ENCODE results near the gene CTCF. TPM values are rescaled to one million over a fixed set of nuclear protein-coding genes. Genes with fewer than 3 reads are reported as not detected.

Gene CTCF
- total RNA-seq, 2 donors from 2014 or later = 37.0 to 42.2 TPM

GRCh38 chr16:67657017-67657608 lies 94.8 kb downstream of the CTCF start:
- intact Hi-C loops (cut with DNase I, micrococcal nuclease) = loop anchor here in 1 of 2 donors (10.0 kb wide), 1 partner anchor 92 kb away; the partner anchor contains the start of gene CTCF
- no peak for ATAC-seq
- DNase-seq = no peak

DNA sequence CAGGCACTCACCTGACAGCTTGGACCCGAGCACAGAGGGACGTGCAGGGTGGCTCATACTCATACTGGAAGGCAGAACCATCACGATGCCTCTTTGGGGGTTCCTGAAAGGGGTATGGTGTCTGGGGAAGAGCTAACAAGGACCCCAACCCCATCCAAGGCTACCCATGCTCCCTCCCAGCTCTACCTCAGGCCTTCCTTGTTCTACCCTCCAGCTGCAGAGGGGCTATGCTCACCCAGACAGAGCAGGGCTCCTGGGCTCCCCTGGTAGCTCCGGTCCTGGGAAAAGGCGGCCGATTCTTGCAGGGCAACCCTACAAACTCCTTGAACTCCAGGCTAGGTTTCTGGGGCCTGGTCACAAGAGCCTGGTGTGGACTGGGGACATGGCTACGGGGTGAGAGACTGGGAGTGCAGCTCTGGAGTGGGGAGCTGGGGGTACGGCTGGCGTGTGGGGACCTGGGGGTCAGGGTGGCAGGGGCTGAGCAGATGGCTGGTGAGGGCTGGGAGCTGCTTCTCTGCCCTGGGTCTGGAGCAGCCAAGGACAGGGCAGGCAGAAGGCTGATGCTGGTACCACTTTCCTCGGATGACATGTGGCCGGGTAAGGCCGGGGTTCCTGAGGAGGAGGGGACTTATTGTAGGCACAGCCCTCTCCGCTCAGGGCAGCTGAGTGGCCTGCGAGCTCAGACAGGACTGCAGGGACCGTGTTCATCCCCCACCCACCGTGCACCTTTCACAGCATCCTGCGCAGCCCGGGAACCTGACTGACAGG lies 95.6 kb downstream of the CTCF start:
- DNase-seq (no peak), ATAC-seq (no peak)

DNA sequence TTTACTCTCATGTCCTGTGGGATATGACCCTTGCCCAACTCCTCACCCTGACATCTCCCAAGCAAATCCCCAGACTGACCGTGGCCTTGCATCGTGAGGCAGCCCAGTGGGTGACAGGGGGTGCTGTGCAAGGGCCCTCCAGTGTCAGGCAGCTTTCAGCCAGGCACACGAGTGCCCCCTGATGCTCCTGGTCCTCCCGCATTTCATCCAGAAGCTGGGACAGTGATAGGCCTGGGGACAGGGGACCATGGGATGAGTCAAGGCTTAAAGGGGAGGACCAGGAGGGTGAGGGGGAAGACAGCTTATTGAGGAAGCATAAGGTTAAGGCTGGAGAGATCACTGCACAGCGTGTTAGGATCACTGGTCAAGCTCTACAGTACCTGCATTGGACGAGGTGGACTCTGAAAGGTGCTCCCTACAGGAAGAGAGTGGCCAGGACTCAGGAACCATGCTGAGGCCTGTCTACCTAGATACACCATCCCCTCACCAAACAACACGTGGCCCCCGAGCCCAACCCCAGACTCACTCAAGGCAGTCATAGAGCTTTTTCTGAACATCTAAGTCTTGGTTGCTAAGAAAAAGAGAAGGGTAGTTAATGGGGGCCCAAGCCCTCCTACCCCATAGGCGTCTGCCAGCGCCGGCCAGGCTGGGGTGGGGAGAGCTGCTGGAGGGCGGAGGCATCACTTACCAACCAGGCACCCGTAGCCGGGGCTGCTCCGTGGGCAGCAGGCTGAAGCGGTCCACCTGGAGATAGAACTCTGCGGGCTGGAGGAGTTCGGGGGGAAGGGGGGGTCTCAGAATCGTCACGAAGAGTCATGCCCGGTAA lies 96.7 kb downstream of the CTCF start:
- no peak for ATAC-seq
- intact Hi-C loops (cut with DNase I, micrococcal nuclease) = loop anchor here in 1 of 2 donors (10.0 kb wide), 1 partner anchor 94 kb away; the partner anchor contains the start of gene CTCF
- no peak for DNase-seq

More for the DNA sequence above, 95.6 kb downstream of the CTCF start:
- intact Hi-C loops (cut with DNase I, micrococcal nuclease) = loop anchor here in 1 of 2 donors (10.0 kb wide), 1 partner anchor 93 kb away; the partner anchor contains the start of gene CTCF

GRCh38 chr16:67659675-67660563 lies 97.6 kb downstream of the CTCF start, which contains the start of gene ACD:
Gene ACD (minus strand): TSS chr16:67660260. CDS start chr16:67660220, 40 bp downstream.
- ATAC-seq = peak; percentile 88
- intact Hi-C loops (cut with DNase I, micrococcal nuclease) = loop anchor here in 1 of 2 donors (10.0 kb wide), 1 partner anchor 95 kb away; the partner anchor contains the start of gene CTCF

DNA sequence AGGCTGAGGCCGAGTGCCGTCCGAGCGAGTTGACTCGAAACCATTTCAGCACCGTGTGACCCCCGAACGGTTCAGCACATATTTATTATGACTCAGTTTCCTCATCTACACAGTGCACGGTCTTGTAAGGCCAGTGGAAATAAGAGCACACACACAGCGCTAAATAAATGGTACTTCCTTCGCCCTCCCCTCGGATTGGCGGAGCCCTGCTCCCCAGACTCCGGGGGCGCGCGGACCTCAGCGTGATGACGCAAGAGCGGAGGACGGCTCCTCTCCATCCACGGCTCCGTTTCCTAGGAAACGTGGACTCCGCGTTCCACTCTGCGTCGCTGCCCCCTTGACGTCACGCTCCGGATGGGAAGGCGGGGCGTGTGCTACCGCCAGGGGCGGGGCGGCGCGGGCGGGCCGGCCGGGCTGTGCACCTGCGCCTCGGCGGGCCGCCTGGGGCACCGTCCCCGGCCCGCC lies 98.3 kb downstream of the CTCF start, which contains the start of gene PARD6A:
Gene PARD6A (plus strand): TSS at position 397 of the 465 bp plus-strand sequence. CDS start 79 bp downstream, outside the sequence.
- intact Hi-C loops (cut with DNase I, micrococcal nuclease) = no loop called here
- ATAC-seq (peak; percentile 86), DNase-seq (peak; percentile 93 to 97)

More at GRCh38 chr16:67659675-67660563, 97.6 kb downstream of the CTCF start, which contains the start of gene ACD:
- DNase-seq = peak; percentile 88 to 90

DNA sequence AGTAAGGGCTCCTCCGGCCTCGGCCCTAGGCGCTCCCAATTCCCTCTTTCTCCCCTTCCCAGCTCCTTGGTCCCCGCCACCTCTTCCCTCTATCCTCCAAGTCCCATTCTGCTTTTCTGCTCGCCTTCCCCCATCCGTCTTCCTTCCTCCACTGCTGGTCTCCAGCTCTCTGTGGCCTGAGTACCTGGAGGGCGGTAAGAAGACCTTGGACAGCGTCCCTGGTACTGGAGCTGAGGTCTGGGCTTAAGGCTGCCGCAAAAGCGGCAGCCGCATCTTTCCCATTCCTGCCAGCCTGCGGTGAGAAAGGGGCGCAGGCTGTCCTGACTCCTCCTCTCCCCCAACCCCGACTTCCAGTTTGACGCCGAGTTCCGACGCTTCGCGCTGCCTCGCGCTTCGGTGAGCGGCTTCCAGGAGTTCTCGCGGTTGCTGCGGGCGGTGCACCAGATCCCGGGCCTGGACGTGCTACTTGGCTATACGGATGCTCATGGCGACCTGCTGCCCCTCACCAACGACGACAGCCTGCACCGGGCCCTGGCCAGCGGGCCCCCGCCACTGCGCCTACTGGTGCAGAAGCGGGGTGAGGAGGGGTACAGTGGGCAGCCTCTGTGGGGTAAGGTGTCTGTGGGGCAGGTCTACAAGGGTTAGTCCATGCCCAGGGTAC lies 98.9 kb downstream of the CTCF start:
- no peak for DNase-seq
- ATAC-seq = peak; percentile 4
- intact Hi-C loops (cut with DNase I, micrococcal nuclease) = no loop called here

DNA sequence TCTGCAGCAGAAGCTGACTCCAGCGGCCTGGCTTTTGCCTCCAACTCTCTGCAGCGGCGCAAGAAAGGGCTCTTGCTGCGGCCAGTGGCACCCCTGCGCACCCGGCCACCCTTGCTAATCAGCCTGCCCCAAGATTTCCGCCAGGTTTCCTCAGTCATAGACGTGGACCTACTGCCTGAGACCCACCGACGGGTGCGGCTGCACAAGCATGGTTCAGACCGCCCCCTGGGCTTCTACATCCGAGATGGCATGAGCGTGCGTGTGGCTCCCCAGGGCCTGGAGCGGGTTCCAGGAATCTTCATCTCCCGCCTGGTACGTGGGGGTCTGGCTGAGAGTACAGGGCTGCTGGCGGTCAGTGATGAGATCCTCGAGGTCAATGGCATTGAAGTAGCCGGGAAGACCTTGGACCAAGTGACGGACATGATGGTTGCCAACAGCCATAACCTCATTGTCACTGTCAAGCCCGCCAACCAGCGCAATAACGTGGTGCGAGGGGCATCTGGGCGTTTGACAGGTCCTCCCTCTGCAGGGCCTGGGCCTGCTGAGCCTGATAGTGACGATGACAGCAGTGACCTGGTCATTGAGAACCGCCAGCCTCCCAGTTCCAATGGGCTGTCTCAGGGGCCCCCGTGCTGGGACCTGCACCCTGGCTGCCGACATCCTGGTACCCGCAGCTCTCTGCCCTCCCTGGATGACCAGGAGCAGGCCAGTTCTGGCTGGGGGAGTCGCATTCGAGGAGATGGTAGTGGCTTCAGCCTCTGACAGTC lies 99.7 kb downstream of the CTCF start:
- no peak for ATAC-seq
- peak in 1 of 2 donors; percentile 27 for DNase-seq
- intact Hi-C loops (cut with DNase I, micrococcal nuclease) = no loop called here

- ATAC-seq (no peak), DNase-seq (no peak)
- intact Hi-C loops (cut with DNase I, micrococcal nuclease) = no loop called here
Measured at GRCh38 chr16:67662653-67663010, 100.3 kb downstream of the CTCF start.

DNA sequence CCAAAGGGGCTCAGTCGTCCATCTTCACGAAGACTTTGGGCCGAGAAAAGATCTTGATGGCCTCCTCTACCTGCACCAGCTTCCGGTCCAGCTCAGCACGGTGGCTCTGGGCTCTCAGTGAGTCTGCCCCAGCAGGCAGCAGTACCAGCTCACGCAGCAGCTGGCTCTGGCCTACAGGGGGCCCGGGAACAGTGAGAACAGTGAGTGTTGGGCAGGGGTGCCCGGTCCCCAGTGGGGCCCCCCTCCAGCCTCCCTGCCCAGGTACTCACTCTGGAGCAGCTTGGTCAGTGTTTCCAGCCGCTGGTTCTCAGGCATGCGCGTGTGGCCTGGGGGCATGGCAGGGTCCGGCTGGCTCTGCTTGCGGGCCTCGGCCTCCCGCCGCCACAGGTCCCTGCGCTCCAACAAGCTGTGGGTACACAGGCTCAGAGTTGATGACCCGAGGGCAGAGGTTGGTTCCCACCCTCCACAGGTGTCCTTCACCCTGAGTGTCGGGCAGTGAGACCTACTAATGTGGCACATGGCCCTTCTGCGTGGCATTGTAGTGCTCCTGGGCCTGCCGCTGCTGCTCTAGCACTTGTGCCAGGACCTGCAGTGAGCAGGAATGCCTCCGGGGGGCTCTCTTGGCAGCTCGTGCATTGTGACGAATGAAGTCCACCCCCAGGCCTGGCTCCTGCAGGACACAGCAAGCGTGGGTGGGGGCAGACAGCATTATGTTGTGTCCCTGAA lies 101.0 kb downstream of the CTCF start:
- DNase-seq = peak in 1 of 2 donors; percentile 28
- no peak for ATAC-seq
- intact Hi-C loops (cut with DNase I, micrococcal nuclease) = no loop called here

DNA sequence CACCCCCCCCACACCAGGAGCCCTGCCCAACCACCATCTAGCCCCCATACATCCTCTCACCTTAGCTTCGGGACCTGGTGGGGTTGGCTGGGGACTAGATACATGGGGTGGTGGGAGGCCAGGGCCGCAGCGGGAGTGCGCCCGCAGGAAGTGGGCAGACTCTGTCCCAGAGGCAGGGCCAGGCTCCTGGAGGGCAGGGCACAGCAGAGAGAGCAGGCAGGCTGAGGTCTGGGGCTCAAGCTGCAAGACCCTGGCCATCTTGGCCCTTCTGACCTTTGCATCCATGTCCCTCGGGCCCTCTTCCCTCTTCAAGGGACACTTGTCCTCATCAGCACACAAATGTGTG lies 101.5 kb downstream of the CTCF start:
- no peak for ATAC-seq
- intact Hi-C loops (cut with DNase I, micrococcal nuclease) = no loop called here

DNA sequence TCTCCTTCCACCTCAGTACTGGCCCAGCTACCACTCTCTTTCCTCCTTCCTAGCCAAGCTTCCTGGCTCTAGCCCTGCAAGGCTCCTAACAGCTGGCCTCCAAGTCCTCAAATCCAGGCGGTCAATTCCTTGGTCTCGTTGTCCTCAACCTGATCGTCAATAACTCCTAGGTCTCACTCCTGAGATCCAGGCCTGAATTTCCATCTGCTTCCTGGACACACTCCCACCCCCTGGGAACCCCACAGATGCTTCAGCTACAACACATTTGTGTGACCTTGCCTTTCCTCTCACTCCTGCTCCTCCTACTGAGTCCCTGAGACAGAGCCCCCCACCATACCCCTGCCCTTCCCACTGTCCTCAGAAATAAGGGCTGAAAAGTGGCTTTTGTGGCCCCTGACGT lies 101.9 kb downstream of the CTCF start:
- intact Hi-C loops (cut with DNase I, micrococcal nuclease) = no loop called here
- DNase-seq (no peak), ATAC-seq (no peak)

More for the DNA sequence above, 101.5 kb downstream of the CTCF start:
- no peak for DNase-seq

DNA sequence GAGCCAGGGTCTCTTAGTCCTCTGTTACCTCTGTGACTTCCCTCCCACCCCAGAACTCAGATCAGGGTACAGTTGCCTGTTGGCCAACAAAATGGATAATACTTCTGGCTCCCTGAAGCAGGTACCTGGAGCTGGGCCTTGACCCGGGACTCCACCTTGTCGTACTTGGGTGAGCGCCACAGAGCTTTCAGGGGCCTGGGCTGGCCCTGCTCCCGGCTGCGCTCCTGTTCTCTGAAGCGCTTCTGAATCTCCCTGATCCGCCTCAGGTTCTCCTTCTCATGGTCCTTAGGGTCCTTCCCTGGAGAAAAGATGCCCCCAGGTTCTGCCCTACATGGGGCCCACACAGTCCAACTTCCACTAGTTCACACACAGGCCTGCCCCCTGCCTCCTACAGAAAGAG lies 102.5 kb downstream of the CTCF start:
- ATAC-seq (no peak), DNase-seq (no peak)
- intact Hi-C loops (cut with DNase I, micrococcal nuclease) = loop anchor here in 1 of 2 donors (5.0 kb wide), 1 partner anchor 143 kb away; no protein-coding TSS in a partner anchor

GRCh38 chr16:67665598-67665997 lies 103.3 kb downstream of the CTCF start:
- ATAC-seq = no peak

GRCh38 chr16:67666032-67666551 lies 103.8 kb downstream of the CTCF start:
- DNase-seq (peak; percentile 48 to 50), ATAC-seq (peak; percentile 22)
- intact Hi-C loops (cut with DNase I, micrococcal nuclease) = loop anchor here in 1 of 2 donors (5.0 kb wide), 1 partner anchor 144 kb away; no protein-coding TSS in a partner anchor

More at GRCh38 chr16:67665598-67665997, 103.3 kb downstream of the CTCF start:
- intact Hi-C loops (cut with DNase I, micrococcal nuclease) = loop anchor here in 1 of 2 donors (5.0 kb wide), 1 partner anchor 143 kb away; no protein-coding TSS in a partner anchor
- no peak for DNase-seq
